Measurements from ENCODE around the gene IGHMBP2.

The IGHMBP2 gene

DNA sequence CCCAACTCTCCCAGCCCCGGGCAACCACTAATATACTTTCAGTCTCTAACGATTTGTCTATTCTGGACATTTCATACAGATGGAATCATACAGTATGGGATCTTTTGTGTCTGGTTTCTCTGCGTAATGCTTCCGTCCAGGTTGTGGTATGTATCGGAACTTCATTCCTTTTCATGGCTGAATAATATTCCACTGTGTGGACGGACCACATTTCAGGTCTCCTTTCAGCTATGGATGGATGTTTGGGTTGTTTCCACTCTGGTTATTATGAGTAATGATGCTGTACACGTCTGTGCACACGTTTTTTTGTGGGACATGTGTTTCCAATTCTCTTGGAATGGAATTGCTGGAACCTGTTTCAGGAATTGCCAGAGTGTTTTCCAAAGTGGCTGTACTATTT is 44.6 kb upstream of the IGHMBP2 start:
- H3K9me3 Mint-ChIP-seq, result peaks cover 10% of the 10 kb centered on the region
- H3K4me1 Mint-ChIP-seq, result peaks cover 20% of the 10 kb centered on the region
- peaks cover 9% of the 10 kb centered on the region for H3K36me3 Mint-ChIP-seq (ENCODE audit: low read depth)
- TF ChIP-seq, protein P1, sequence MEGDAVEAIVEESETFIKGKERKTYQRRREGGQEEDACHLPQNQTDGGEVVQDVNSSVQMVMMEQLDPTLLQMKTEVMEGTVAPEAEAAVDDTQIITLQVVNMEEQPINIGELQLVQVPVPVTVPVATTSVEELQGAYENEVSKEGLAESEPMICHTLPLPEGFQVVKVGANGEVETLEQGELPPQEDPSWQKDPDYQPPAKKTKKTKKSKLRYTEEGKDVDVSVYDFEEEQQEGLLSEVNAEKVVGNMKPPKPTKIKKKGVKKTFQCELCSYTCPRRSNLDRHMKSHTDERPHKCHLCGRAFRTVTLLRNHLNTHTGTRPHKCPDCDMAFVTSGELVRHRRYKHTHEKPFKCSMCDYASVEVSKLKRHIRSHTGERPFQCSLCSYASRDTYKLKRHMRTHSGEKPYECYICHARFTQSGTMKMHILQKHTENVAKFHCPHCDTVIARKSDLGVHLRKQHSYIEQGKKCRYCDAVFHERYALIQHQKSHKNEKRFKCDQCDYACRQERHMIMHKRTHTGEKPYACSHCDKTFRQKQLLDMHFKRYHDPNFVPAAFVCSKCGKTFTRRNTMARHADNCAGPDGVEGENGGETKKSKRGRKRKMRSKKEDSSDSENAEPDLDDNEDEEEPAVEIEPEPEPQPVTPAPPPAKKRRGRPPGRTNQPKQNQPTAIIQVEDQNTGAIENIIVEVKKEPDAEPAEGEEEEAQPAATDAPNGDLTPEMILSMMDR (IDR thresholded peaks at IDR 0.05; ENCODE audit: unreplicated experiment in 3 of 3), result no peak
- peaks cover 21% of the 10 kb centered on the region for H3K27me3 Mint-ChIP-seq (ENCODE audit: low read depth)
- no peak overlapping the region for H3K4me3 Mint-ChIP-seq
- H3K27ac Mint-ChIP-seq, result no peak overlapping the region

DNA sequence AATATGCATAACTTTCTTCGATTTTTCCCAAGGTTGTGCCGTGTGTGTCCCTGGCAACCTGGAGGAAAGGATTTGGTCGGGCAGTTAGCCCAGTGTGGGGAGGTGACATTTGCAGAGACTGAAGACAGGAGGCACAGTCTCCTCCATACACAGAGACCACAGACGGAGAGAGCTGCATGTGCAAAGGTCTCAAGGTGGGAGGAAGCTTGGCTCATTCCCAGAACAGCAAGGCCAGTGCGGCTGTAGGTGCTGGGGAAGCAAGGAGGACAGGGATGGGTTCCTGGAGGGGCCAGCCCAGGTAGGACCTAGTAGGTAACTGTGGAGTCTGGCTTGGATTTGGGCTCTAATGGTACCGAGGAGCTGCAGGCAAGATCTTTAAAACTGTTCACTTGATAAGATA is 41.3 kb upstream of the IGHMBP2 start:
- peaks cover 3% of the 10 kb centered on the region for H3K4me1 Mint-ChIP-seq
- H3K27me3 Mint-ChIP-seq (ENCODE audit: low read depth), result no peaks in the 10 kb centered on the region
- no peak overlapping the region for H3K27ac Mint-ChIP-seq
- peaks cover 10% of the 10 kb centered on the region for H3K9me3 Mint-ChIP-seq
- H3K4me3 Mint-ChIP-seq, result no peak overlapping the region
- H3K36me3 Mint-ChIP-seq (ENCODE audit: low read depth), result peaks cover 9% of the 10 kb centered on the region
- TF ChIP-seq, protein P1 (IDR thresholded peaks at IDR 0.05; ENCODE audit: unreplicated experiment in 3 of 3), result no peak

DNA sequence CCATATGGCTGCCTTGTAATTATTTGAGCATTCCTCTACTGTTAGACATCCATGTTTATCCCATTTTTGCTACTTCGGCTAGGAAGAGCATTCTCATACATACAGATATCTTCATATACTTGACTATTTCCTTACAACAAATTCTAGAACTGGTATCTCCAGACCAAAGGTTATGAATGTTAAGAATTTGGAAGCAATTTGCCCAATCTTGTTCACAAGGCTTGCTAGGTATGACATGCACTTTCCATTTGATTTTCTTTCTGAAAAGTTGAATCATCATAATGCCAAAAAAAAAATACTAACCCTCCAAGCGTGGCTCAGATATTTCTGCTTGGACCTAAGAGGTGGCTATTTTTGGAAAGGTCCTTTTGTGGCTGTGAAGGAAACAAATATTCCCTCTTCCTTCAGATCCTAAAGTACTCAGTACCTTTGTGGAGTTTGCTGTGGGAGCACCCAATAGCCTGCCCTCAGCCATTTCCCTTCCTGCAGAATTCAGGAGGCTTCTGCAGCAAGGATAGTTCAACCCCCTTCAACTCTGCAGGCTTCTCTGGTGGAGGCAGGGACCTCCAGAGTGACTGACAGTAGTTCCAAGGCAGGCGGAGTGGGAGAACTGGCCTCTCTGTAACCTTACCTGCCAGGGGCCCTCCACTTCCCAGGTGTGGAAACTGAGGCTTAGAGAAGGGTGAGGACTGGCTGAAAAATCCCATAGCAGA is 40.0 kb upstream of the IGHMBP2 start:
- TF ChIP-seq, protein P1 (IDR thresholded peaks at IDR 0.05; ENCODE audit: unreplicated experiment in 3 of 3), result no peak
- Mint-ChIP-seq H3K27ac (no peak overlapping the region), H3K36me3 (ENCODE audit: low read depth) (peaks cover 9% of the 10 kb centered on the region), H3K4me1 (peaks cover 4% of the 10 kb centered on the region), H3K4me3 (no peak overlapping the region), H3K27me3 (ENCODE audit: low read depth) (no peaks in the 10 kb centered on the region), H3K9me3 (peaks cover 10% of the 10 kb centered on the region)

DNA sequence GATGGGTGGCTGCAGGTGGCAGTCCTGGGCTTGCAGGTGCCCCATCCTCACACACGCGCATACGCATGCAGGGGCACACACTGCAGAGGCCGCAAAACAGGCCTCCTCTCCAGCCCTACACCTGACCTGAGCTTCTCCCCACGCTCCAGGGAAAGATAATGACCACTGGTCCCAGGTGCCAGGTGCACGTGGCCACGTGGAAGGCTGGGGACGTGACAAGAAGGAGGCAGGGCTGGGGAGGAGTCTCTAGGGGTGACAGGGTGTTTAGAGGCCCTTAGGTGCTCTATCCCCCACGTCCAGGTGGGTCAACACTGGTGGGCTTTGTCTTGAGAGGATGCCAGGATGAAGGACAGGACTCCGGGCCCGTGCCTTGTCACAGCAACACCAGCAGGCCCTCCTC is 38.5 kb upstream of the IGHMBP2 start:
- Mint-ChIP-seq H3K27ac (no peak overlapping the region), H3K27me3 (ENCODE audit: low read depth) (peaks cover 3% of the 10 kb centered on the region), H3K4me3 (no peak overlapping the region), H3K9me3 (peaks cover 10% of the 10 kb centered on the region), H3K4me1 (peaks cover 17% of the 10 kb centered on the region), H3K36me3 (ENCODE audit: low read depth) (peaks cover 9% of the 10 kb centered on the region)
- TF ChIP-seq, protein P1 (IDR thresholded peaks at IDR 0.05; ENCODE audit: unreplicated experiment in 3 of 3), result no peak

DNA sequence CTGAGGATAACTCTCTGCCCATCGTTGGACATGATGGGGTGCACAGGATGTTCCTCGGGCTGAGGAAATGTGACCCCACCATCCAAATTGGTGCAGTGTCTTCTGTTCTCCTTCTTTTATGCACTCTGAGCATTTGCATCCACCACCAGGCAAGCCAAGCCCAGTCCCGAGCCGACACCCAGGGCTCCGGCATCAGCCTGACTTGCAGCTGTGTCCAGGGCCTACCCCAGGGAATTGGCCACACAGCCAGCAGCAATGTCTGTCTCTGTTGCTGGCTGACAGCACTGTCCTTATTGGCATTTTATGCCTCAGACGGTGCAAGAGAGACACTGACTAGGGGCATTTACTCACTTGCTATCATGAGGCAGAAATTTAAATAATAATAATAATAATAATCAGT is 36.6 kb upstream of the IGHMBP2 start:
- H3K36me3 Mint-ChIP-seq (ENCODE audit: low read depth), result peaks cover 9% of the 10 kb centered on the region
- peaks cover 3% of the 10 kb centered on the region for H3K27me3 Mint-ChIP-seq (ENCODE audit: low read depth)
- TF ChIP-seq, protein P1 (IDR thresholded peaks at IDR 0.05; ENCODE audit: unreplicated experiment in 3 of 3), result no peak
- no peak overlapping the region for H3K27ac Mint-ChIP-seq
- peaks cover 24% of the 10 kb centered on the region for H3K4me1 Mint-ChIP-seq
- peaks cover 10% of the 10 kb centered on the region for H3K9me3 Mint-ChIP-seq
- H3K4me3 Mint-ChIP-seq, result no peak overlapping the region

DNA sequence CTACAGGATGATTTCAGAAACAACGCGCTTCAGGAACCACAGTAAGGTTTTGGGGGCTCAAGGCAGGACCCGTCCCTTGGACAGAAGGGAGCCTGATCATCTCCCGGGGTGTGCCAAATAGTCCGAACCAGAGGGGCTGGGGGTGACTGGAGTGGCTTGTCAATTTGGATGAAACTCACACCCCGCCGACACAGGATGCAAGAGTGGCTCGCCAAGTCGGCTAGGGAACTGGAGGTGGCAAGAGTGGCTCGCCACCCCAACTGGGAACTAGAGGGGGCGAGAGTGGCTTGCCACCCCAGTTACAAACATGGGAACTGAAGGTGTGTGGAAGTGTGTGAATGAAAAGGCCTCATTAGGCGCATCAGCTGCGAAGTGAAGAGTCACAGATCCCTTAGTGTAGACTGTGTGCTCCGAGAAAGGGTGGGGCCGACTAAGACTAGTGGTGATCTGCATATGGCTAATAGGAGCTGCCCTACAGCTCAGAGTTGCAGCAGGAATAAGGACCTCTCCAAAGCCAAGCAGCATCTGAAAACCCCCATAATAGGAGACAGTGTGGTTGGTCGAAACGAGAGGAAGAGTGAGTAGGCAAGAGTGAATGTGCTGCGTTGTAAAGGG is 35.4 kb upstream of the IGHMBP2 start:
- peaks cover 3% of the 10 kb centered on the region for H3K27me3 Mint-ChIP-seq (ENCODE audit: low read depth)
- peaks cover 2% of the 10 kb centered on the region for H3K9me3 Mint-ChIP-seq
- peaks cover 36% of the 10 kb centered on the region for H3K4me1 Mint-ChIP-seq
- peaks cover 2% of the 10 kb centered on the region for H3K36me3 Mint-ChIP-seq (ENCODE audit: low read depth)
- TF ChIP-seq, protein P1 (IDR thresholded peaks at IDR 0.05; ENCODE audit: unreplicated experiment in 3 of 3), result no peak
- H3K27ac Mint-ChIP-seq, result no peak overlapping the region
- H3K4me3 Mint-ChIP-seq, result peak overlapping the region; percentile 12 to 42 (median 29)

Data from nephron (organoid).